A549 (cell line): ENCODE measurements around the gene XPC. TPM values are rescaled to one million over a fixed set of nuclear protein-coding genes. Genes with fewer than 3 reads are reported as not detected.

ENCODE experiments used
- ATAC-seq, 2 experiments: fragments of 200-7000 bp in 1 of 2; fragments of >200 bp in 1 of 2; cut with Nextera tagmentation in 1 of 2; cut with Tn5 transposase in 1 of 2; 3 replicates each; pipeline versions ENCODE4 v1.8.0 to v1.9.1; 2018 to 2020; ENCODE audit warnings: mild to moderate bottlenecking in 1 of 2, moderate library complexity in 1 of 2
- CTCF ChIA-PET: fragments of 300-600 bp; sonication (Branson Sonifier 250); formaldehyde crosslinking; extraction: SDS; loops from one replicate; lab custom pipeline; 2021; ENCODE audit warnings: antibody characterized with exemption, inconsistent platforms; lab: Yijun Ruan, JAX
- POLR2A ChIA-PET: fragments of 350-600 bp; formaldehyde crosslinking; extraction: SDS; loops from one replicate; lab custom pipeline; 2021; ENCODE audit warnings: antibody characterized with exemption, inconsistent platforms; lab: Yijun Ruan, JAX
- DNase-seq, 2 experiments: peaks; one replicate each; pipeline versions ENCODE4 v3.0.0 to v3.0.0-alpha.2; 2011 to 2016; ENCODE audit warnings: low read depth in 1 of 2, low spot score in 1 of 2
- FAIRE-seq: peaks from 2 replicates; lab custom pipeline; 2011; peaks lifted over from hg19 to GRCh38; lab: Jason Lieb, UNC
- H3K27ac ChIP-seq, 2 experiments: fragments of >200 bp; sonication (Bioruptor Twin); formaldehyde crosslinking; 3 replicates each; pipeline ENCODE4 v1.5.1; 2016 to 2017
- H3K4me1 ChIP-seq: fragments of >200 bp; sonication (Bioruptor Twin); formaldehyde crosslinking; 3 replicates; pipeline ENCODE4 v1.6.1; 2016
- H3K4me2 ChIP-seq: fragments of >200 bp; sonication (Bioruptor Twin); formaldehyde crosslinking; 3 replicates; pipeline ENCODE4 v1.6.1; 2016
- H3K4me3 ChIP-seq: fragments of >200 bp; sonication (Bioruptor Twin); formaldehyde crosslinking; 3 replicates; pipeline ENCODE4 v1.5.1; 2016
- H3K9me3 ChIP-seq: fragments of >200 bp; sonication (Bioruptor Twin); formaldehyde crosslinking; 3 replicates; pipeline ENCODE4 v1.6.1; 2016
- CBX2 ChIP-seq: fragments of 200-600 bp; sonication (generic); IDR thresholded peaks from 2 replicates; pipeline ENCODE4 v1.6.1; 2016; ENCODE audit warnings: low read depth, mild to moderate bottlenecking, borderline replicate concordance
- CEBPB ChIP-seq, 2 experiments: fragments of >200 bp in 1 of 2; sonication (Bioruptor Twin) in 1 of 2; formaldehyde crosslinking in 1 of 2; IDR thresholded peaks; 2 replicates each; pipeline ENCODE4 v1.6.1; 2012 to 2016
- CHD4 ChIP-seq: fragments of 200-600 bp; sonication (generic); IDR thresholded peaks from 2 replicates; pipeline ENCODE4 v1.6.1; 2016; ENCODE audit warnings: antibody characterized with exemption, mild to moderate bottlenecking, borderline replicate concordance
- EHMT2 ChIP-seq: fragments of 200-600 bp; sonication (generic); IDR thresholded peaks from 2 replicates; pipeline ENCODE4 v1.6.1; 2016; ENCODE audit warnings: antibody characterized with exemption, low read depth, mild to moderate bottlenecking, moderate library complexity
- FOXS1 ChIP-seq: fragments of 250-450 bp; sonication (Bioruptor Pico); IDR thresholded peaks from 2 replicates; pipeline ENCODE4 v1.5.0; 2020; ENCODE audit warnings: mild to moderate bottlenecking, moderate library complexity
- HDAC2 ChIP-seq: fragments of 200-600 bp; sonication (generic); IDR thresholded peaks from 2 replicates; pipeline ENCODE4 v1.6.1; 2016
- HES2 ChIP-seq: fragments of >200 bp; sonication (Bioruptor Twin); formaldehyde crosslinking; IDR thresholded peaks from 2 replicates; pipeline ENCODE4 v1.6.1; 2016
- HOXA7 ChIP-seq: fragments of 250-450 bp; sonication (Bioruptor Pico); IDR thresholded peaks from 2 replicates; pipeline ENCODE4 v1.5.0; 2020; ENCODE audit warnings: mild to moderate bottlenecking, moderate library complexity
- JUNB ChIP-seq: fragments of >200 bp; sonication (Bioruptor Twin); formaldehyde crosslinking; IDR thresholded peaks from 2 replicates; pipeline ENCODE4 v1.6.1; 2016
- NPAS2 ChIP-seq: fragments of 250-450 bp; sonication (Bioruptor Pico); IDR thresholded peaks from 2 replicates; pipeline ENCODE4 v1.8.0; 2022; ENCODE audit warnings: mild to moderate bottlenecking, moderate library complexity, borderline replicate concordance
- NR3C1 ChIP-seq: fragments of >200 bp; sonication (Bioruptor Twin); formaldehyde crosslinking; IDR thresholded peaks from 3 replicates; pipeline ENCODE4 v1.6.1; 2017
- SMC3 ChIP-seq: fragments of >200 bp; sonication (Bioruptor Twin); formaldehyde crosslinking; IDR thresholded peaks from 3 replicates; pipeline ENCODE4 v1.6.1; 2018; ENCODE audit warnings: inconsistent platforms
- TFCP2L1 ChIP-seq: fragments of 250-450 bp; sonication (Bioruptor Pico); IDR thresholded peaks from 2 replicates; pipeline ENCODE4 v1.5.0; 2021; ENCODE audit warnings: mild to moderate bottlenecking
- ZFP36 ChIP-seq: fragments of 450-650 bp; IDR thresholded peaks from 2 replicates; pipeline ENCODE4 v1.6.1; 2014; ENCODE audit warnings: borderline replicate concordance; ENCODE audit not compliant: partially characterized antibody
- ZSCAN20 ChIP-seq: fragments of 250-450 bp; sonication (Bioruptor Pico); IDR thresholded peaks from 2 replicates; pipeline ENCODE4 v1.8.0; 2022; ENCODE audit warnings: mild to moderate bottlenecking, moderate library complexity
- WGBS: methylation state at CpG from one replicate; pipeline ENCODE4 v1.1.6; 2017; ENCODE audit errors: missing lambda C conversion rate; 5-methylcytosine and 5-hydroxymethylcytosine counted together
- polyA plus RNA-seq, 4 experiments: library from polyadenylated mRNA; depleted of rRNA in 3 of 4; stranded (reverse); fragments of >200 nt; fragmentation: RNase III in 1 of 4; extraction: RNeasy Plus Mini Kit Qiagen cat#74134 plus additional on column Dnase treatment in 1 of 4; gene quantifications; 2 replicates in 3 of 4; 3 replicates in 1 of 4; pipeline ENCODE4 v1.2.3, GENCODE V29; 2011 to 2017
- TF ChIP-seq, protein P1 (sequence below): fragments of 450-650 bp; IDR thresholded peaks from 2 replicates; pipeline ENCODE4 v1.6.1; 2014; ENCODE audit warnings: antibody characterized with exemption
- TF ChIP-seq, protein P2 (sequence below): IDR thresholded peaks from 2 replicates; pipeline ENCODE4 v1.6.1; 2012; ENCODE audit warnings: low read depth, borderline replicate concordance
- TF ChIP-seq, protein P3 (sequence below): fragments of >200 bp; sonication (Bioruptor Twin); formaldehyde crosslinking; IDR thresholded peaks from 3 replicates; pipeline ENCODE4 v1.6.1; 2016

XPC gene
- polyA plus RNA-seq, 2 of the 4 experiments (the other 2 are of a cell fraction) = 35.4 to 36.3 TPM

- no peak for TF ChIP-seq ZFP36
- no peak for TF ChIP-seq ZSCAN20 (CRISPR knock-in tag)
- TF ChIP-seq HOXA7 = no peak
- TF ChIP-seq CHD4 = no peak
- no peak for TF ChIP-seq NPAS2 (CRISPR knock-in tag)
- no peak for TF ChIP-seq HDAC2
- TF ChIP-seq HES2 = no peak
These were observed 11.4 kb downstream of the XPC start (continued) for GRCh38 chr3:14166877-14167603.

DNA sequence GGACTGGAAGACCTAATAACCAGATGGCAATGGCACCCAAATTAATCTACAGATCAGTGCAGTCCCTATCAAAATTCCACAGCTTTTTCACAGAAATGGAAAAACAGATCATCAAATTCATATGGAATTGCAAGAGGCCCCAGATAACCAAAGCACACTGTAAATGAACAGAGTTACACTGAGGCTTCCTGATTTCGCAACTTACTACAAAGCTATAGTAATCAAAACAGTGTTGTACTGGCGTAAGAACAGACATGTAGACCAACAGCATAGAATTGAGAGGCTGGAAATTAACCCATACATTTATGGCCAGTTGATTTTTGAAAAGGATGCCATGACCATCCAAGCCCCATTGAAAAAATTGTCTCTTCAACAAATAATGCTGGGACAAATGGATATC, 16.2 kb downstream of the XPC start:
- peaks cover 19% of the 10 kb centered on the region for H3K9me3 ChIP-seq
- CTCF ChIA-PET = interaction anchor here (0.6 to 3.3 kb wide), 3 partner anchors 9 to 207 kb away, joined by 3 to 15 read pairs (median 3); no protein-coding TSS in a partner anchor
- H3K4me1 ChIP-seq = no peaks in the 10 kb centered on the region
- H3K27ac ChIP-seq = no peak overlapping the region
- H3K4me3 ChIP-seq = no peak overlapping the region
- DNase-seq (no peak), FAIRE-seq (no peak), ATAC-seq (no peak)
- 94% methylated on average over 2 of the region's 2 CpGs for WGBS
- TF ChIP-seq ZSCAN20 (CRISPR knock-in tag) (no peak), NR3C1 (no peak), CBX2 (no peak), FOXS1 (CRISPR knock-in tag) (no peak), CEBPB (IDR thresholded peaks at IDR 0.05) (peak; percentile 41 to 51; a peak in 2 of 4 replicates)
- TF ChIP-seq, protein P1, sequence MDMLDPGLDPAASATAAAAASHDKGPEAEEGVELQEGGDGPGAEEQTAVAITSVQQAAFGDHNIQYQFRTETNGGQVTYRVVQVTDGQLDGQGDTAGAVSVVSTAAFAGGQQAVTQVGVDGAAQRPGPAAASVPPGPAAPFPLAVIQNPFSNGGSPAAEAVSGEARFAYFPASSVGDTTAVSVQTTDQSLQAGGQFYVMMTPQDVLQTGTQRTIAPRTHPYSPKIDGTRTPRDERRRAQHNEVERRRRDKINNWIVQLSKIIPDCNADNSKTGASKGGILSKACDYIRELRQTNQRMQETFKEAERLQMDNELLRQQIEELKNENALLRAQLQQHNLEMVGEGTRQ = no peak
- TF ChIP-seq, protein P2, sequence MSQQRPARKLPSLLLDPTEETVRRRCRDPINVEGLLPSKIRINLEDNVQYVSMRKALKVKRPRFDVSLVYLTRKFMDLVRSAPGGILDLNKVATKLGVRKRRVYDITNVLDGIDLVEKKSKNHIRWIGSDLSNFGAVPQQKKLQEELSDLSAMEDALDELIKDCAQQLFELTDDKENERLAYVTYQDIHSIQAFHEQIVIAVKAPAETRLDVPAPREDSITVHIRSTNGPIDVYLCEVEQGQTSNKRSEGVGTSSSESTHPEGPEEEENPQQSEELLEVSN = no peak
- TF ChIP-seq, protein P3, sequence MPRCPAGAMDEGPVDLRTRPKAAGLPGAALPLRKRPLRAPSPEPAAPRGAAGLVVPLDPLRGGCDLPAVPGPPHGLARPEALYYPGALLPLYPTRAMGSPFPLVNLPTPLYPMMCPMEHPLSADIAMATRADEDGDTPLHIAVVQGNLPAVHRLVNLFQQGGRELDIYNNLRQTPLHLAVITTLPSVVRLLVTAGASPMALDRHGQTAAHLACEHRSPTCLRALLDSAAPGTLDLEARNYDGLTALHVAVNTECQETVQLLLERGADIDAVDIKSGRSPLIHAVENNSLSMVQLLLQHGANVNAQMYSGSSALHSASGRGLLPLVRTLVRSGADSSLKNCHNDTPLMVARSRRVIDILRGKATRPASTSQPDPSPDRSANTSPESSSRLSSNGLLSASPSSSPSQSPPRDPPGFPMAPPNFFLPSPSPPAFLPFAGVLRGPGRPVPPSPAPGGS = no peak
- POLR2A ChIA-PET = interaction anchor here (1.4 kb wide), 1 partner anchor 17 kb away, joined by 5 read pairs; the partner anchor contains the start of genes LSM3 and XPC
- no peak overlapping the region for H3K4me2 ChIP-seq

DNA sequence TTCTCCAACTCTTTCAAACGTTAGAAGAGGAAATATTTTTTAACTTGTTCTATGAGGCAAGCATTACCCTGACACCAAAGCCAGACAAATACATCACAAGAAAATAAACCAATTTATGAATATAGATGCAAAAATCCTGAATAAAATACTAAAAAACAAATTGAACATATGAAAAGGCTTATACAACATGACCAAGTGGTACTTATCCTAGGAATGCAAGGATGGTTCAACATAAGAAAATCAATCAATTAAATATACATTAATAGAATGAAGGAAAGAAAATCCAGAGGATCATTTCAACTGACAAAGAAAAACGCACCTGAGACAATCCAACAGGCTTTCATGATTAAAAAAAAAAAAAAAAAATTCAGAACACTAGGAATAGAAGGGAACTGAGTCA, 17.1 kb downstream of the XPC start:
- no peak for FAIRE-seq
- H3K9me3 ChIP-seq = peaks cover 19% of the 10 kb centered on the region
- no peak overlapping the region for H3K4me3 ChIP-seq
- H3K27ac ChIP-seq = no peak overlapping the region
- CTCF ChIA-PET = interaction anchor here (0.6 to 3.3 kb wide), 5 partner anchors 8 to 207 kb away, joined by 3 to 15 read pairs (median 3); no protein-coding TSS in a partner anchor
- POLR2A ChIA-PET = interaction anchor here (1.4 kb wide), 1 partner anchor 17 kb away, joined by 5 read pairs; the partner anchor contains the start of genes LSM3 and XPC
- TF ChIP-seq SMC3 (no peak), TFCP2L1 (CRISPR knock-in tag) (no peak), EHMT2 (no peak), JUNB (no peak), CBX2 (no peak)
- TF ChIP-seq, all 56 proteins: peak for 0
- ATAC-seq (no peak), DNase-seq (no peak)
- H3K4me1 ChIP-seq = no peaks in the 10 kb centered on the region
- whole genome bisulfite sequencing = 92% methylated on average over 2 of the region's 2 CpGs
- no peak overlapping the region for H3K4me2 ChIP-seq
